ENCODE results near the gene ZNF14.
"Not testable (repeated sequence)": the region's sequence is repeated elsewhere in the genome, so short reads cannot be mapped to it uniquely, and the experiment has no call there.

Gene ZNF14

DNA sequence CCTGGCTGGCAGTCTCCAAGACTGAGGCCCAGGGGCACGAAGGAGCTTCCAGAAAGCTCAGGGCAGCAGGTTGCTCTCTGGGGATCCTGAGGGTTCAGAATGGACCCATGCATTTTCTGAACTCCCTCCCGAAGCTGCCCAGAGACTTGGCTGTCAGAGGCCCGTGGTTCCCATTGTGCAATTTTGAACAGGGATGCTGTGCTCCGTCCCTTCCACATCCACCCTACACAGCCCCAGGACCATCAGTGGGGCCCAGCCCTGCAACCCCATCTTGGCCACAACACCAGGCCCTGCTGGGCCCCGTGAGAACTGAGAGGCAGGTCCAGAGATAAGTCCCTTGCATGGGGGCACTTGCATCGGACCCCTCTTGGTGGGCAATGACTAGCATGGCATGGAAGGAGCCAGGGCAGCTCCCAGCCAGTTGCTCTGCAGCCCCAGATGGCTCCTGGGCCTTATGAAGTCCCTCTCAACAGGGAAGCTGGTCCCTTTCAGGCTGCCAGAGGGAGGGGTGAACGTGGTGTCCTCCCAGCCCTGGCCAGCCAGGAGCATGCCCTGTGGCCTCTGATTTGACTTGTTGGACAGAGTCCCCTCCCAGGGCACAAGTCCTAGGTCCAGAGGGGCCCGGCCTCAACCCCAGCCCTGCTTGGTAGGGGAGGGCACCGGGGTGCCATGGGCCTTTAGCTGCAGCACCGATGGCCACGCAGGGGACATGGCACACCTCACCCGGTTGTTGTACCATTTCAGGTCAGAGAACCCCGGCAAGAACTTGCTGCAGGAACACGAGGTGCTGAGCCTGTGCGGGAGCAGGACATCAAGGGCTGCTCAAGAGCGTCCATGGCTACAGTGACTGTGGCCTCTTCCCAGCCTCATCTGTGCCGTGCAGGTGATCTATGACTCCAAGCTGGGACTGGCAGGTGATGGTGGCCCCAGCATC, 17.3 kb upstream of the ZNF14 start:
- H3K4me3 ChIP-seq (ENCODE audit: low read length): no peak overlapping the region
- TF ChIP-seq ZNF274 (IDR thresholded peaks at IDR 0.05; ENCODE audit: low read depth, low read length): no peak

DNA sequence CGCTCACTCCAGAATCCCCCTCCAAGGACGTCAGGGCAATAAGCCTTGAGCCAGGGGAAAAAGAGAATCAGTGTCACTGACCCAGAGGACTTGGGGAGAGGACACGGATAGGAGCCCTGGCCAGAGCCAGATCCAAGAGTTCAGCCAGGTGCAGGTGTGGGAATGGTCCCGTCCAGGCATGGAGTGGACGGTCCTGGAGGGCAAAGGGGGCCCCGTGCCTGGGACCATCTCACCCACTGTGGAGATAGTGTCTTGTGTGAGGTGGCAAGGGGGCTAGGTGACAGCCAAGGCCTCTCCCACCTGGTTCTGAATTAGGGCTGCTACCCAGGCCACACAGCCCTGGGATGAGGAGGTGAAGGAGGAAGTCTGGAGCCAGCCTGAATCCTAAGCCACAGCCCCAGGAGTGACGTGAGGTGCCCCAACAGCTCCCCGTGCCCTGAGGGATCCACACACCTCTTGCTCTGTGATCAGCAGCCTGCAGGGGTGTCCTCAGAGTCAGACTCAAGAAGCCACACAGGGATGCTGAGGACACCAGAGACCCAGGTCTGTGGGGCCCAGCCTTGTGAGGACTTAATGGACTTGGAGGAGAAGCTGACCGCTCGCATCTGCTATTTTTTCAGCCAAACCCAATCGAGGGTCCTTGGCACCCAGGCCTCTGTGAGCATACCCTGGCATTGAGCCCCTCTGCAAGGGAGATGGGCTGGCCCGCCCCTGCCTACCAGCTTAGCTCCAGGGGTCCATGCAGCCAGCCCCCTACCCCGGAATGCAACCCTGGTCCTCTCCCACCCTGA, 16.4 kb upstream of the ZNF14 start:
- H3K4me3 ChIP-seq (ENCODE audit: low read length): no peak overlapping the region
- no peak for TF ChIP-seq ZNF274 (IDR thresholded peaks at IDR 0.05; ENCODE audit: low read depth, low read length)

GRCh38 chr19:19748249-19748938, 15.5 kb upstream of the ZNF14 start:
- no peak for TF ChIP-seq ZNF274 (IDR thresholded peaks at IDR 0.05; ENCODE audit: low read depth, low read length)
- H3K4me3 ChIP-seq (ENCODE audit: low read length): no peak overlapping the region

- no peak overlapping the region for H3K4me3 ChIP-seq (ENCODE audit: low read length)
- TF ChIP-seq ZNF274 (IDR thresholded peaks at IDR 0.05; ENCODE audit: low read depth, low read length): no peak
Measured at GRCh38 chr19:19747357-19748220, 14.7 kb upstream of the ZNF14 start.

GRCh38 chr19:19746286-19747213, 13.6 kb upstream of the ZNF14 start:
- no peak for TF ChIP-seq ZNF274 (IDR thresholded peaks at IDR 0.05; ENCODE audit: low read depth, low read length)
- no peak overlapping the region for H3K4me3 ChIP-seq (ENCODE audit: low read length)

GRCh38 chr19:19745496-19746285, 12.8 kb upstream of the ZNF14 start:
- H3K4me3 ChIP-seq (ENCODE audit: low read length): no peak overlapping the region
- TF ChIP-seq ZNF274 (IDR thresholded peaks at IDR 0.05; ENCODE audit: low read depth, low read length): no peak

DNA sequence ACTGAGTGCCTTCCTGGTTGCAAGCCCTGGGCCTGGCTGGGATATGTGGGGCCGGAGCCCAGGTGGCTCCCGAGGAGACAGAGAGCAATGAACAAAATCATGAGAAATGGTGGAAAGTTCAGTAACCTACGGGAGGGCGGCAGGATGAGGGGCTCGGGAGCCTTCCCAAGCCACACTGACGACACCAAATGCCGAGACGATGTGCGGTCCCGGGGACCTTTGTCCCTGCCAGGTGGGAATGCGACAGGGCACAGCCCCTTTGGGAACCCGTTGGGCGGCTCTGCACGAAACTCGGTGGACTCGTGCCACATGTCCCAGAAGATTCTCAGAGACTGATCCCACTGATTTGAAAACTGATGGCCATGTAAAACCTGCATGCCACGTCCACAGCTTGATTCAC, 11.7 kb upstream of the ZNF14 start:
- no peak for TF ChIP-seq ZNF274 (IDR thresholded peaks at IDR 0.05; ENCODE audit: low read depth, low read length)
- no peak overlapping the region for H3K4me3 ChIP-seq (ENCODE audit: low read length)

DNA sequence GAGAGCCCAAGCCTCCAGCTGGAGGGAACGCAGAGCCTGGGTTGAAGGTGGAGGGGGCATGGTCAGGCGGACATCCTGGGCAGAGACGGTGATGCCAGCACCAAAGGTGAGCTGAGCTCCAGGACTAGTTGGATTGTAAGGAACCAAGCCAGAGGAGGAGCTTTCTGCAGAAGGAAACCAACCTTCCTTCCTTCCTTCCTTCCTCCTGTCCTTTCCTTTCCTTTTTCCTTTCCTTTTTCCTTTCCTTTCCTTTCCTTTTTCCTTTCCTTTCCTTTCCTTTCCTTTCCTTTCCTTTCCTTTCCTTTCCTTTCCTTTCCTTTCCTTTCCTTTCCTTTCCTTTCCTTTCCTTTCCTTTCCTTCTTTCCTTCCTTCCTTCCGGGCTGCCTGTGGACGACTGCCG, 11.0 kb upstream of the ZNF14 start:
- not testable (repeated sequence) for H3K4me3 ChIP-seq (ENCODE audit: low read length)

GRCh38 chr19:19743176-19743575, 10.3 kb upstream of the ZNF14 start:
- H3K4me3 ChIP-seq (ENCODE audit: low read length): no peak overlapping the region
- no peak for TF ChIP-seq ZNF274 (IDR thresholded peaks at IDR 0.05; ENCODE audit: low read depth, low read length)

GRCh38 chr19:19742773-19743172, 9.9 kb upstream of the ZNF14 start:
- no peak overlapping the region for H3K4me3 ChIP-seq (ENCODE audit: low read length)
- TF ChIP-seq ZNF274 (IDR thresholded peaks at IDR 0.05; ENCODE audit: low read depth, low read length): no peak

- no peak for TF ChIP-seq ZNF274 (IDR thresholded peaks at IDR 0.05; ENCODE audit: low read depth, low read length)
- H3K4me3 ChIP-seq (ENCODE audit: low read length): no peak overlapping the region
Measured at GRCh38 chr19:19741184-19741583, 8.3 kb upstream of the ZNF14 start.

- TF ChIP-seq ZNF274 (IDR thresholded peaks at IDR 0.05; ENCODE audit: low read depth, low read length): no peak
- H3K4me3 ChIP-seq (ENCODE audit: low read length): no peak overlapping the region
Measured at GRCh38 chr19:19740755-19741154, 7.8 kb upstream of the ZNF14 start.

Data from GM08714 (cell line).